Tibial nerve (tissue), 4 donors: ENCODE results near the gene FBXO4. TPM values are rescaled to one million over a fixed set of nuclear protein-coding genes. Genes with fewer than 3 reads are reported as not detected.

Source experiments
- DNase-seq, 2 donors: peaks; one replicate each; pipeline ENCODE4 v3.0.0-alpha.2; 2019; ENCODE audit warnings: low spot score in 2 of 2
- H3K27ac ChIP-seq, 4 donors: fragments of 200-600 bp; sonication (generic) in 3 of 4; one replicate each; pipeline ENCODE4 v1.5.1; 2017 to 2019; ENCODE audit warnings: mild to moderate bottlenecking in 1 of 4
- H3K27me3 ChIP-seq, 2 donors: fragments of 200-600 bp; sonication (generic) in 1 of 2; one replicate each; pipeline versions ENCODE4 v1.5.1 to v1.6.0; 2017 to 2019
- H3K36me3 ChIP-seq, 3 donors: fragments of 200-600 bp; sonication (generic); one replicate each; pipeline ENCODE4 v1.5.1; 2018 to 2019
- H3K4me1 ChIP-seq, 4 donors: fragments of 200-600 bp; sonication (generic) in 3 of 4; one replicate each; pipeline ENCODE4 v1.5.1; 2017 to 2019
- H3K4me3 ChIP-seq, 4 donors: fragments of 200-600 bp; sonication (generic) in 3 of 4; one replicate each; pipeline ENCODE4 v1.5.1; 2017 to 2019; ENCODE audit warnings: mild to moderate bottlenecking in 1 of 4, moderate library complexity in 1 of 4
- H3K9me3 ChIP-seq, 4 donors: fragments of 200-600 bp; sonication (generic) in 3 of 4; one replicate each; pipeline ENCODE4 v1.5.1; 2017 to 2019
- CTCF ChIP-seq, 5 experiments: fragments of 200-600 bp in 3 of 5; fragments of 450-650 bp in 2 of 5; sonication (generic) in 3 of 5; IDR thresholded peaks; one replicate each; pipeline ENCODE4 v1.5.1; 2016 to 2019; ENCODE audit warnings: antibody characterized with exemption in 5 of 5, mild to moderate bottlenecking in 3 of 5, moderate library complexity in 2 of 5
- EP300 ChIP-seq, 2 donors: sonication (generic); formaldehyde crosslinking; IDR thresholded peaks; one replicate each; pipeline ENCODE4 v1.6.1; 2017; ENCODE audit warnings: antibody characterized with exemption in 2 of 2, mild to moderate bottlenecking in 1 of 2
- POLR2A ChIP-seq, 2 donors: fragments of 450-650 bp; IDR thresholded peaks; one replicate each; pipeline ENCODE4 v1.6.1; 2017; ENCODE audit warnings: antibody characterized with exemption in 2 of 2, mild to moderate bottlenecking in 2 of 2, moderate library complexity in 2 of 2
- WGBS, 2 donors: methylation state at CpG; one replicate each; pipeline ENCODE4 v1.1.5; 2018; 5-methylcytosine and 5-hydroxymethylcytosine counted together
- total RNA-seq, 4 donors: library from RNA; depleted of rRNA; stranded (reverse); fragments of >200 nt; gene quantifications; one replicate each; pipeline ENCODE4 v1.1.0, GENCODE V29; 2016

FBXO4 gene
- total RNA-seq, 4 donors from 2014 or later: 17.0 to 23.5 (median 20.2) TPM

- Histone ChIP-seq H3K9me3 (no peaks in the 10 kb centered on the region), H3K27ac (no peak overlapping the region), H3K27me3 (no peaks in the 10 kb centered on the region), H3K36me3 (no peaks in the 10 kb centered on the region), H3K4me3 (no peak overlapping the region), H3K4me1 (no peaks in the 10 kb centered on the region)
- no peak for DNase-seq
- 63 to 65% methylated on average over 3 of the region's 3 CpGs for whole genome bisulfite sequencing, 2 donors
- TF ChIP-seq EP300 (IDR thresholded peaks at IDR 0.05) (no peak), CTCF (IDR thresholded peaks at IDR 0.05) (no peak), POLR2A (IDR thresholded peaks at IDR 0.05) (no peak)
These were observed 46.2 kb upstream of the FBXO4 start for GRCh38 chr5:41878643-41879478.

GRCh38 chr5:41882765-41883164 lies 42.3 kb upstream of the FBXO4 start:
- Histone ChIP-seq H3K9me3 (no peaks in the 10 kb centered on the region), H3K4me1 (no peaks in the 10 kb centered on the region), H3K27ac (no peak overlapping the region), H3K36me3 (no peaks in the 10 kb centered on the region), H3K27me3 (no peaks in the 10 kb centered on the region), H3K4me3 (no peak overlapping the region)
- 79 to 82% methylated on average over 5 of the region's 5 CpGs for WGBS, 2 donors
- TF ChIP-seq POLR2A (IDR thresholded peaks at IDR 0.05) (no peak), EP300 (IDR thresholded peaks at IDR 0.05) (no peak), CTCF (IDR thresholded peaks at IDR 0.05) (no peak)
- DNase-seq: no peak

GRCh38 chr5:41883243-41883642 lies 41.8 kb upstream of the FBXO4 start:
- Histone ChIP-seq H3K27ac (no peak overlapping the region), H3K9me3 (no peaks in the 10 kb centered on the region), H3K36me3 (no peaks in the 10 kb centered on the region), H3K4me3 (no peak overlapping the region), H3K27me3 (no peaks in the 10 kb centered on the region), H3K4me1 (no peaks in the 10 kb centered on the region)
- DNase-seq: no peak
- TF ChIP-seq CTCF (IDR thresholded peaks at IDR 0.05) (no peak), POLR2A (IDR thresholded peaks at IDR 0.05) (no peak), EP300 (IDR thresholded peaks at IDR 0.05) (no peak)
- 73 to 76% methylated on average over 3 of the region's 3 CpGs for WGBS, 2 donors

- Histone ChIP-seq H3K9me3 (no peaks in the 10 kb centered on the region), H3K4me3 (no peak overlapping the region), H3K27me3 (no peaks in the 10 kb centered on the region), H3K36me3 (no peaks in the 10 kb centered on the region), H3K27ac (no peak overlapping the region), H3K4me1 (no peaks in the 10 kb centered on the region)
- DNase-seq: no peak
- TF ChIP-seq POLR2A (IDR thresholded peaks at IDR 0.05): no peak
- no peak for TF ChIP-seq CTCF (IDR thresholded peaks at IDR 0.05)
- no peak for TF ChIP-seq EP300 (IDR thresholded peaks at IDR 0.05)
- 83 to 87% methylated on average over 2 of the region's 2 CpGs for WGBS, 2 donors
These were observed 41.1 kb upstream of the FBXO4 start for GRCh38 chr5:41883936-41884335.

- DNase-seq: no peak
- Histone ChIP-seq H3K4me1 (no peaks in the 10 kb centered on the region), H3K27me3 (no peaks in the 10 kb centered on the region), H3K4me3 (no peak overlapping the region), H3K9me3 (no peaks in the 10 kb centered on the region), H3K36me3 (no peaks in the 10 kb centered on the region), H3K27ac (no peak overlapping the region)
- TF ChIP-seq CTCF (IDR thresholded peaks at IDR 0.05) (no peak), POLR2A (IDR thresholded peaks at IDR 0.05) (no peak), EP300 (IDR thresholded peaks at IDR 0.05) (no peak)
These were observed 39.8 kb upstream of the FBXO4 start for GRCh38 chr5:41885286-41885685.
